DMS114 treated with DMSO at 0.1 percent for 48 hours (cell line): ENCODE measurements around the gene ARHGAP33.
"Not testable (repeated sequence)": the region's sequence is repeated elsewhere in the genome, so short reads cannot be mapped to it uniquely, and the experiment has no call there.

ENCODE experiments used
- DNase-seq: peaks from one replicate; lab custom pipeline; 2025; ENCODE audit not compliant: unreplicated experiment; lab: John Stamatoyannopoulos, UW

Gene ARHGAP33

GRCh38 chr19:35790981-35791813 lies 15.8 kb downstream of the ARHGAP33 start:
- DNase-seq, result no peak

DNA sequence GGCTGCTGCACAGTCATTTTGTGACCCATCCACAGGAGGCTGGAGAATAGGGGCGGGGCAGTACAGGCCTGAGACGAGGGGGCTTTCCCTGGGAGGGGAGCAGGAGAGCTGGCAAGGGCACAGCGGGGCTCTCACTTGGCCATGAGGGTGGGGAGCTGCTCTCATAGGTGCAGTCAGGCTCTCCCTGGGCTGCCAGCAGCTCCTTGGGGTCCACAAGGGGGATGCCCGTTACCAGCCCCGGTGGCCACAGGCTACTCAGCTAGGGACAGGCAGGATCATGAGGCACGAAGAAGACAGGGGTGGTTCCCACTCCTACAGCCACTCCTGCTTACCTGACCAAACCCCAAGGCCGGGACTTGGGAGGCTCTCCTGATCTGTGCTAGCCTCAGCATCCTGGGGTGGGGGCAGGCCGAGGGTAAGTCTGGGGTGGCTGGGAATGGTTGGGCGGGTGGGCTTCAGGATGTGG lies 16.5 kb downstream of the ARHGAP33 start:
- no peak for DNase-seq

GRCh38 chr19:35792312-35792711 lies 16.9 kb downstream of the ARHGAP33 start:
- no peak for DNase-seq

GRCh38 chr19:35792888-35793287 lies 17.5 kb downstream of the ARHGAP33 start:
- DNase-seq, result no peak

- no peak for DNase-seq
Measured at GRCh38 chr19:35793381-35794165, 18.2 kb downstream of the ARHGAP33 start.

- DNase-seq, result not testable (repeated sequence)
Measured at GRCh38 chr19:35795564-35795963, 20.2 kb downstream of the ARHGAP33 start.

- no peak for DNase-seq
Measured at GRCh38 chr19:35796645-35797542, 21.5 kb downstream of the ARHGAP33 start.

- DNase-seq, result no peak
Measured at GRCh38 chr19:35797663-35798062, 22.3 kb downstream of the ARHGAP33 start.

GRCh38 chr19:35801828-35802227 lies 26.5 kb downstream of the ARHGAP33 start:
- no peak for DNase-seq

GRCh38 chr19:35805526-35806102 lies 30.2 kb downstream of the ARHGAP33 start:
- no peak for DNase-seq

DNA sequence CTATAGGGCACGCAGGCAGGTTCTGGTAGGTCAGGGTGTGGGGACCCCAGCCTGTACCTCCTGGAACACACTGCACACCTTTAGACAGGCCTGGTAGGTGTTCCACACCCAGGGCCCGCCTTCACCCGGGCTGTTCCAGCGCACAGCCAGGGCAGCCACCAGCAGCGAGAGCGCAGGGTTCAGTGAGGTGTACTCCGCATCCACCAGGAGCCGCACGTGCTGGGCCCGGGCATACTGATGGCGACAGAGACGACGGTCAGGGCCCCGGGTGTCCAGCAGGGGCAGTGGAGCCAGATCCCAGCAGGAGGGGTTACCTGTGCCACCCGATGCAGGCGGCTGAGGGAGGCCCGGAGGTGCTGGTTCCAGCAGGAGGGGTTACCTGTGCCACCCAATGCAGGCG lies 31.2 kb downstream of the ARHGAP33 start:
- DNase-seq, result no peak

DNA sequence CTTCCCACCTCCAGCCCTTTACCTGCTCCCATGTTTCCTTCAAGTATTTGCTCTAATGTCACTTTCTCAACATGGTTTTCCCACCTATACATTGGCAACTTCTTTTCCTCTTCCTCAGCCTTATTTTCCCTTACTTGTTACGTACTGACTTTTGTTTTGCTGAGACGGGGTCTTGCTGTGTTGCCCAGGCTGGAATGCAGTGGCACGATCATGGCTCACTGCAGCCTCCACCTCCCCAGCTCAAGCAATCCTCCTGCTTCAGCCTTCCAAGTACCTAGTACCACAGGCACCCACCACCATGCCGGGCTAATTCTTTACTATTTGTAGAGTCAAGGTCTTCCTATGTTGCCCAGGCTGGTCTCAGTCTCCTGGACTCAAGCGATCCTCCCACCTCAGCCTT lies 32.3 kb downstream of the ARHGAP33 start:
- DNase-seq, result no peak

- no peak for DNase-seq
Measured at GRCh38 chr19:35811317-35812219, 36.2 kb downstream of the ARHGAP33 start.

DNA sequence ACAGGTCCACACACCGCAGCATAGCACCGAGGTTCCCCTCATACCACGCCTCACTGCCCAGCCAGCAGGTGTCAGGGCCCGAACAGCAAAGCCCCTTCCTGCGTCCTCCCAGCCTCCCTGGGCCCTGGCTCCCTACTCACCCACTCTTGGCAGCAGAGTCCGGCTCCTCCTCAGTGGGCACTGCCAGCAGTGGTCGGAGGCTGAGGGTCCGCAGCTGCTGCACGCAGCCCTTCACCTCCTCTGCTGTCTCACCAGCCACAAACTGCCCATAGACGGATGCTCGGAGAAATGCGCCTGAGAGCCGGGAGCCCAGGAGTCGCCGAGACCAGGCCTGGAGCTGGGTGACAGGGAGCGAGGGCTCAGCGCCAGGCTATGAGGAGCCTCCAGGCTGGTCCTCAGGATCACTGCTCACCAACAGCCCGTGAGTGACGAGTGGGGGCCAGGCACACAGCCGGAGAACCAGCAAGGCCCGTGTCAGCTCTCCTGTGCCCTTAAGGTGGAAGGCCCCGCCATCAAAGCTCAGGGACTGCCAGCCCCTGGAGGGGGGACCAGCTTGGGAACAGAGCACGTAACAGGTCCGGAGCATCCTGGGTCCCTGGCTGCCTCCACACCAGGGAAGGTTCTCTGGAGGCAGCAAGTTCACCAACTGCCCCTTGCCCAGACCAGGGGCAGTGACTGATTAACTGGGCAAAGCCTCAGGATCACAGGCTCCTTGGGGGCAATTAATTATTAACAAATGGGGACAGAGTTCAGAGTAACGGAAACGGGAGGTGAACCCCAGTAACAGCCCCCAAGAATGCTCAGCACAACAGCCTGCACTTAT lies 37.1 kb downstream of the ARHGAP33 start, which contains the start of gene PRODH2:
TSS of gene PRODH2 (minus strand) at position 626 of the 823 bp plus-strand sequence. CDS start at position 586, 40 bp downstream.
- no peak for DNase-seq

- no peak for DNase-seq
Measured at GRCh38 chr19:35813043-35813890, 37.9 kb downstream of the ARHGAP33 start.

DNA sequence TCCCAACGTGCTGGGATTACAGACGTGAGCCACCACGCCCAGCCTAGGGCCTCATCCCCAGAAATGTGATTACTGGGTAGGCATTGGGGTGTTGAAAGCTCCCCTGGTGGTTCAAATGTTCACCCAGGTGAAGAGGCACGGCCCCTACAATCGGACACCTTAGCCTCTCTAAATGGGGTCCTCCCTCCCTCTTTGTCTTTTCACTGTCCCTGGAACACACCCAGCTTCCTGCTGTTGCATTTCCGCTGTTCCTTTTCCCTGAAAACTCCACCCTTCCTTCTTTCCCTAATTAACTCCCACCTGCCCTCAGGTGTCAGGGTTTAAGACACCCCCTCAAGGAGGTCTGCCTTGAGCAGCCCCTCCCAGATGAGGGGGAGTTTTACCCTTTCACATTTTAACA lies 40.9 kb downstream of the ARHGAP33 start:
- no peak for DNase-seq

GRCh38 chr19:35816846-35817245 lies 41.5 kb downstream of the ARHGAP33 start:
- DNase-seq, result no peak

- no peak for DNase-seq
Measured at GRCh38 chr19:35818445-35818844, 43.1 kb downstream of the ARHGAP33 start.
